AG08395 (cell line): Measurements from ENCODE around the gene KRT33B.
A peak's percentile ranks its signal among the peaks of the same experiment; 100 is the strongest.
"Not testable (repeated sequence)": the region's sequence is repeated elsewhere in the genome, so short reads cannot be mapped to it uniquely, and the experiment has no call there.

Source experiments
- DNase-seq: peaks from one replicate; pipeline ENCODE4 v3.0.0; 2012; ENCODE audit warnings: mixed read lengths, low spot score

The KRT33B gene

DNA sequence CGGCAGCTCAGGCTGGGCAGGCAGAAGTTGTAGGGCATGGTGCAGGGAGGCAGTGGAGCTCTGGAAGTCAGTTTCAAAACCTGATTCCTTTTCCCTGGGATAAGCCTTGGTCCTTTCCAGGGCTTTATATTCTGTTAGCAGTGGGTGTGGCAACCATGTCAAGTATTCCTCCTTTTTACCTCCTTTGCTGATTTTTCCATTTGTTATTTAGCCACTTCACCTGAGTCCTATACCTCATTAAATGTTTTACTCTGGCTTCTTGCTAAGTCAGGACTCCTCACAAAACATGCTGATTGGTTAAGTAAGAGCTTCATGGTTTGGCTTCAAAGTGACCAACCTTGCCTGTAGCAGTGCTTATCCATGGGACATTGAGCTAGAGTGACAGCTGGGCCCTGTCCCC, at the start of gene KRT33B:
TSS of gene KRT33B (minus strand) at position 101 of the 400 bp plus-strand sequence. CDS start at position 38, 63 bp downstream.
- DNase-seq, result no peak

DNA sequence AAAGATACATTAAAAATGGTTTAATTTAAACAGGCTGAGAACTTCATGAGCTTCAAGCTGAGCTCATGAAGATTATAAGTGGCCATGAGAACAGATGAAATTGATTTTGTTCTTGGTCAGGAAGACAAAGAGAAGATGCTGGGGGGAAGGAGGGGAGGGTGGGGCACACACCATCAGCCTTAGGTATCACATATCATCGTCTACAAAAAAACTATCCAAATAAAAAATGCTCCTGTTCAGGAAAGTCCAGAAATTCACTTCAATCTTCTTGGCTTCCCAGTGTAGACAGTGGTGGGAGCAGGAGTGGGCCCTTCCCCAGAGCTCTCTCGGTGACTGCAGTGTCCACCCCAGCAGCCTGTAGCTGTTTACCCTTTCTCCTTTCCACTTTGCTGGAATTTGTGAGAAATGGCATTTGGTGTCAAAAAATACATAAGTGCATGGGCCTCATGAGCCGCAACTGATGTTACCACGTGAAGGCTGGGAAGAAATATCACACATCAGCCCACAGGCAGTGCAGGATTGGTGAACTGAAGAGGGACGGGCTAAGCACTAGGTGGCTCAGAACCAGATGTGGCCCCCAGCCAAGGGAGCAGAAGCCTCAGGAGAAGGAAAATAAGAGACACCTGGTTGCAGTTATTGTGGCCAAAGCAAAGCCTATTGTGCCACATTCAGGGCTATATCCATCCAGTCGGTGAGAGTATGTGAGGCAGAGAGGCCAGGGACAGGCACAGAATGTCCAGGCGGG, 48.7 kb upstream of the KRT33B start:
- no peak for DNase-seq

GRCh38 chr17:41417576-41418015, 48.0 kb upstream of the KRT33B start:
- DNase-seq, result no peak

GRCh38 chr17:41417127-41417526, 47.5 kb upstream of the KRT33B start:
- no peak for DNase-seq

DNA sequence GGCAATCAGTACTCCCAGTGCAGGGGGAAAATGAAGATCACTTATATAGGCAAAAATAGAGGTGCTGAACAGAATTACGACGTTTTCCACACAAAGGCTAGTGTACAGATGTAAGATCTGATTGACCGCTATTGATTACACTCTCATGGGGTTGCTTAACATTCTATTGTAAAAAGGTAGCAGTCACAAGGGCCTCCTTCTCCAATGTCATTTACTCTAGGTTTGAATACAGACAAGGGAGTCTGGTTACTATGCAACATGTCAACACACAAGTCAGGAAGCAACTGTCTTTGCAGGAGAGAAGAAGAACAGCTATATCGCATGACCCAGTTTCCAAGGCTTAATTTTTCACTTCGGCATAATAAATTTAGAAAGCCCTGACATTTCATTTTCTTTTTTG, 46.9 kb upstream of the KRT33B start:
- no peak for DNase-seq

DNA sequence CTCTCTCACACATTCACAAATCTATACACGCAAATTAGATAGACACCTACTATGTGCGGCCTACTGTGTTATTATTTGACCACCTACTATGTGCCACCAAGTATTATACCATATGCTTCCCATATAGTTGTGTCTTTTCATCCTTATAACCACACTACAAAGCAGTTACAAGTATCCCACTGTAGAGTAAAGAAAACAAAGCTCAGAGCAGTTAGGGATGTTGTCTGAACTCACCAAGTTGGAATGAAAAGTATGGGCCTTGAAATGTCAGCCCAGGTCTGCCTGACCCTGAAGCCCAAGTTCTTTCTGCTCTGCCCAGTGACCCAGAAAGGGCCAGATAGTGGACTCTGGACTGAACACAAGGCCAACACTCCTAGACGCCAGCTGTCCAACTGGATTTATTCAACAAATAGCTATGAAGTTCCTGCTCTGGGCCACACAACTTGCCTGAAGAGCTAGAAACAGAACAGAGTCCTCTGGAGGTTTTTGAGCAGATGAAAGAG, 46.3 kb upstream of the KRT33B start:
- peak; percentile 59 for DNase-seq

- no peak for DNase-seq
Measured at GRCh38 chr17:41415411-41415810, 45.8 kb upstream of the KRT33B start.

DNA sequence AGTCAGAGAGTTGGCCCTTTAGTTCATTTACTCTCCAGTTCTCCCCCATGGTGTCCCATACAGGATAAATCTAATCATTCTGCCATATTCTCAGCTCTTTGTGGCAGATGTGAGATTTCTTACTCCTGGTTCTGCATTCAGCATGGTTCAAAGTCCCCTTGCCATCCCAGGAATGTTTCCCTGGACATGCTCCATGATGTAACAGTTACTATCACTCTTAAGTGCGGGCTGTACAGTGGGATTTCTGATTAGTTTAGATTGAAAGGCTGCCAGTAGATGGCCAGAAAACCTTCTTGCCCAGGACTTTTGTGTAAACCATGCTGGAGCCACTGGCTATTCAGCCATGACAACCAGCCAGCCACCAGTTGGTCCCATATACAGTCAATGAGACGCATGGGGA, 44.4 kb upstream of the KRT33B start:
- DNase-seq, result no peak

- no peak for DNase-seq
Measured at GRCh38 chr17:41413353-41413957, 43.8 kb upstream of the KRT33B start.

DNA sequence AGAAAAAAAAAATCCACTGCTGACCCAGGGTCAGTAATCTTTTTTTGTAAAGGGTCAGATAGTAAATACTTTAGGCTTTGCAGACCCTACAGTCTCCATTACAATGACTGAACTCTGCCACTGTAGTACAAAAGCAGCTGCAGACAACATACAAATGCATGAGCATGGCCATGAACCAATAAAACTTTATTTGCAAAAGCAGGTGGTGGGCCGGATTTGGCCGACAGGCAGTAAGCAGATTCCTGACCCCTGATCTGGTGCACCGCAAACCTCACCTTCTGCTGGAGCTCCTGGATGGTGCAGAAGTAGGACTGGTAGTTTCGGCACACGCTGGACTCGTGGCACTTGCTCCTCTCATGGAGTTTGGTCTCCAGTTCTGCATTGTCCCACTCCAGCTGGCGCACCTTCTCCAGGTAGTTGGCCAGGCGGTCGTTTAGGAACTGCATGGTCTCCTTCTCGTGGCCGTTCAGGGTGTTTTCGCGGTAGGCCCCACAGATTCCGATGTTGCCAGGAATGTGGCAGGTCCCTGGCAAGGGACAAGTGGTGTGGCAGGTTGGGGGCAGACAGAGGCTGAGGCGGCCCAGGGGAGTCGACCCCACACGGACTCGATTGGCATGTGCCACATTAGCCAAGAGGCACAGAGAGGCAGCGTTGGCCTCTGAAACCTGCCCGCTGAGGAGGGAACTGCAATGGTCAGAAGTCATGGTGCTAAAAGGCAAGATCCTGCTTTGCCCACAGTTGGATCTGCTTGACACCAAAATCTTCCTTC, 41.6 kb upstream of the KRT33B start:
- DNase-seq, result no peak

- no peak for DNase-seq
Measured at GRCh38 chr17:41407226-41407625, 37.6 kb upstream of the KRT33B start.

DNA sequence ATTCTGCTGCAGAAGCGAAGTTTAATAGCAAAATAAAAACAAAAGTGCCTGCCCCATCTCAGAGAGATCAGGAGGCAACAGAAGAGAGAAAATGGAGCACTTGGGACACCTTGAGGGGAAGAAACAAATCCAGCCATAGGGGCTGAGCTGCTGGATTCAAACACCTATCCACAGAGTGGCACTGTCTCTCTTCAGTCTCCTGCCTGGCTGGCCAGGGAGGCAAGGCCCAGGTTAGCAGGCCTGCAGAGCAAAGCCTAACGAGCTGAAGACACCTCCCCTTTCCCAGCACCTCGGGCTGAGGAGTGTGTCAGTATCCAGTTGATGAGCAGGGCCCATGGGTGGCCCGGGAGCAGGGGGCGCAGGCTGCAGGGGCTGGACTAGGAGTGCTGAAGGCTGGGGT, 36.6 kb upstream of the KRT33B start:
- no peak for DNase-seq

- DNase-seq, result peak; percentile 91
Measured at GRCh38 chr17:41404024-41404671, 34.5 kb upstream of the KRT33B start.

GRCh38 chr17:41403404-41404023, 33.9 kb upstream of the KRT33B start:
- DNase-seq, result no peak

DNA sequence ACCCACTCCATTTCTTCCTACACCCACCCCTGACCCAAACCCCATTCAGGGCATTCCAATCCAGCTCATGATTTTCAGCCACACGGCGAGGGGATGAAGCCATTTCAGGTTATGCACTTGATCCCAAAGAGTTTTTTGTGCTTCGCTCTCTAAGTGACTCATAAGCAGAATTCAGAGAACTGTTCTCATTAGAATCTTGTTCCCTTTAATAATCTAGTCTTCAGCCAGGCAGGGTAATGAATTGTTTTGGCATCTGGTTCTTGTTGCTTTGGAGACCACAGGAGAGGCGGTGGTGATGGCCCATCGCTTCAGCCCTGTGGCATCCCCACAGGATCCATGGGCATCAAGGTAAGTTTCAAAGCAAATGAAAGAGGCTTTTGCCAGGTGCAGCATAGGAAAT, 32.5 kb upstream of the KRT33B start:
- DNase-seq, result no peak

DNA sequence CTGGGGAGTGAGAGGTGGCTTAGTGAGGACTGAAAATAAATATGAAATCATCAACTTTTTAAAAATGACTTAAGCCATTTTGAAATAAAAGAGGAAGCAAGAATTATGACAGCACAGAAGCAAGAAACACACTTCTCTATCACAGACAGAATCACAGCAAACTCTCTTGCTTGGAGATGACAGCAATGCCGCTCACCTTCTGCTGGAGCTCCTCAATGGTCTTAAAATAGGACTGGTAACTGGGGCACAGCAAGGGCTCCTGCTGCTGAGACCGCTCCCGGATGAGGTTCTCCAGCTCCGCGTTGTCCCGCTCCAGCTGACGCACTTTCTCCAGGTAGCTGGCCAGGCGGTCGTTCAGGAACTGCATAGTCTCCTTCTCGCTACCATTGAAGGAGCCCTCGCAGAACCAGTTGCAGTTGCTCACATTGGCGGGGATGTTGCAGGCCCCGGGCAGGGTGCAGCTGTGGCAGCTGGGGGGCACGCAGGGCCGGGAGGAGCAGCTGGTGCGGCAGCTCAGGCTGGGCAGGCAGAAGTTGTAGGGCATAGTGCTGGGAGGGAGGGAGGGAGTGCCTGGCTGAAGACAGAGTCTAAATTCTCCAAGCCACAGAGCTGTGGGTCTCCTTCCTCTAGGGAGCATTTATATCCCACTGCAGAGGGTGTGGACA, 27.5 kb upstream of the KRT33B start, which contains the start of gene KRT31:
TSS of gene KRT31 (minus strand) at position 613 of the 665 bp plus-strand sequence. CDS start at position 544, 69 bp downstream.
- no peak for DNase-seq

DNA sequence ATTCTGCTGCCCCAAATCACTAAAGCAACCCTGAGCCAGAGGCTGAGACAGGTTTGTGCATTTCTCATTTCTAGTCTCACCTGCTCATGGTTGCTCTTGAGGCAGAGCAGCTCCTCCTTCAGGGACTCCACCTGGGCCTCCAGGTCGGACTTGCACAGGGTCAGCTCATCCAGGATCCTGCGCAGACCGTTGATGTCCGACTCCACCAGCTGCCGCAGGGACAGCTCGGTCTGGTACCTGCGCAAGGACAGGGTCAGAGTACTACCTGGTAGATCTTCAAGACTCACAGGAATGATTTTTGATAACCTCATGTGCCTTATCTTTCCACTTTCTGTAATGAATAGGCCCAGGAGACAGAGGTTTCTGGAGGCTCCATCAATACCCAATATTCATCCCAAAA, 26.7 kb upstream of the KRT33B start:
- no peak for DNase-seq

- no peak for DNase-seq
Measured at GRCh38 chr17:41395611-41396010, 26.0 kb upstream of the KRT33B start.

GRCh38 chr17:41395044-41395443, 25.4 kb upstream of the KRT33B start:
- not testable (repeated sequence) for DNase-seq

- DNase-seq, result no peak
Measured at GRCh38 chr17:41394254-41394996, 24.8 kb upstream of the KRT33B start.
